Mucosa of descending colon (tissue), 3 donors: Measurements from ENCODE around the gene POLR2I. TPM values are rescaled to one million over a fixed set of nuclear protein-coding genes. Genes with fewer than 3 reads are reported as not detected.

Source experiments
- ATAC-seq: fragments of 200-7000 bp; cut with Tn5 transposase; one replicate; pipeline ENCODE4 v1.9.1; 2020; ENCODE audit warnings: mild to moderate bottlenecking, moderate library complexity
- DNase-seq, 3 donors: peaks; one replicate each; pipeline ENCODE4 v3.0.0-alpha.2; 2020
- H3K36me3 ChIP-seq: fragments of 200-600 bp; one replicate; pipeline ENCODE4 v1.8.0; 2021; ENCODE audit warnings: low read depth, mild to moderate bottlenecking
- H3K4me1 ChIP-seq: fragments of 200-600 bp; one replicate; pipeline ENCODE4 v1.8.0; 2021; ENCODE audit warnings: low read depth, mild to moderate bottlenecking
- H3K4me3 ChIP-seq: fragments of 200-600 bp; one replicate; pipeline ENCODE4 v1.8.0; 2021; ENCODE audit warnings: mild to moderate bottlenecking
- H3K9me3 ChIP-seq: fragments of 200-600 bp; one replicate; pipeline ENCODE4 v1.8.0; 2021; ENCODE audit warnings: mild to moderate bottlenecking
- intact Hi-C, 2 donors: fragments of 100-400 bp; cut with DNase I in 1 of 2; cut with micrococcal nuclease in 1 of 2; formaldehyde crosslinking; loops; one replicate each; pipeline versions ENCODE4 v1.11.0 to v1.11.1; 2022; cut with DNase I, micrococcal nuclease
- total RNA-seq, 3 donors: library from RNA; stranded (reverse); fragmentation: NEBNext Ultra II Directional in 2 of 3; extraction: Animal tissue kit (Norgen Biotek cat#: 25700) in 2 of 3; gene quantifications; one replicate each; pipeline versions ENCODE4 v1.2.1 to v1.2.4, GENCODE V29; 2021 to 2023
- TF ChIP-seq, protein P1 (sequence below): fragments of 200-600 bp; IDR thresholded peaks from one replicate; pipeline ENCODE4 v1.8.0; 2022; ENCODE audit warnings: antibody characterized with exemption, mild to moderate bottlenecking
- donor health status: DM: no; HTN: no; CAD: no; lungs with moderate emphysema.
- donor health status: DM: no; HTN: no; CAD: no.
- donor health status: DM: no; HTN: yes; CAD: no.

Gene POLR2I
- total RNA-seq, 3 donors from 2014 or later, result 42.7 to 66.4 (median 47.4) TPM

DNA sequence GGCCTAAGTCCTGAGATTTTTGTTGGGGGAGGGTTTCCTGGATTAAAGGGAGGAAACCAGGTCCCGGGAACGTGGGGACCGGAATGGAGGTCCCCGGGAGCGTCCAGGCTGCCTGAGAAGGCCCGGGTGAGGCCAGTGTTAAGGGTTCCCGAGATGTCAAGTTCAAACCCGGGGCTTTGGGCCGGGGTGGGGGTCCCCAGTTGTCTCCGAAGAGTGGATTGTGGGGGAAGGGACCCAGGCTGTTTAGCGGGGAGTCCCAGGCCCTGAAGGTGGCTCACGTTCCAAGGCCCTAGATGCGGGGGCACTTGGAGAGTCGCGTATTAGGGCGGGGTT lies 37.3 kb upstream of the POLR2I start:
- no peak overlapping the region for H3K4me3 ChIP-seq
- H3K4me1 ChIP-seq, result no peaks in the 10 kb centered on the region
- DNase-seq, result no peak
- TF ChIP-seq, protein P1, sequence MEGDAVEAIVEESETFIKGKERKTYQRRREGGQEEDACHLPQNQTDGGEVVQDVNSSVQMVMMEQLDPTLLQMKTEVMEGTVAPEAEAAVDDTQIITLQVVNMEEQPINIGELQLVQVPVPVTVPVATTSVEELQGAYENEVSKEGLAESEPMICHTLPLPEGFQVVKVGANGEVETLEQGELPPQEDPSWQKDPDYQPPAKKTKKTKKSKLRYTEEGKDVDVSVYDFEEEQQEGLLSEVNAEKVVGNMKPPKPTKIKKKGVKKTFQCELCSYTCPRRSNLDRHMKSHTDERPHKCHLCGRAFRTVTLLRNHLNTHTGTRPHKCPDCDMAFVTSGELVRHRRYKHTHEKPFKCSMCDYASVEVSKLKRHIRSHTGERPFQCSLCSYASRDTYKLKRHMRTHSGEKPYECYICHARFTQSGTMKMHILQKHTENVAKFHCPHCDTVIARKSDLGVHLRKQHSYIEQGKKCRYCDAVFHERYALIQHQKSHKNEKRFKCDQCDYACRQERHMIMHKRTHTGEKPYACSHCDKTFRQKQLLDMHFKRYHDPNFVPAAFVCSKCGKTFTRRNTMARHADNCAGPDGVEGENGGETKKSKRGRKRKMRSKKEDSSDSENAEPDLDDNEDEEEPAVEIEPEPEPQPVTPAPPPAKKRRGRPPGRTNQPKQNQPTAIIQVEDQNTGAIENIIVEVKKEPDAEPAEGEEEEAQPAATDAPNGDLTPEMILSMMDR, result no peak
- intact Hi-C loops, result no loop called here
- no peaks in the 10 kb centered on the region for H3K9me3 ChIP-seq
- ATAC-seq, result no peak
- H3K36me3 ChIP-seq, result no peaks in the 10 kb centered on the region

DNA sequence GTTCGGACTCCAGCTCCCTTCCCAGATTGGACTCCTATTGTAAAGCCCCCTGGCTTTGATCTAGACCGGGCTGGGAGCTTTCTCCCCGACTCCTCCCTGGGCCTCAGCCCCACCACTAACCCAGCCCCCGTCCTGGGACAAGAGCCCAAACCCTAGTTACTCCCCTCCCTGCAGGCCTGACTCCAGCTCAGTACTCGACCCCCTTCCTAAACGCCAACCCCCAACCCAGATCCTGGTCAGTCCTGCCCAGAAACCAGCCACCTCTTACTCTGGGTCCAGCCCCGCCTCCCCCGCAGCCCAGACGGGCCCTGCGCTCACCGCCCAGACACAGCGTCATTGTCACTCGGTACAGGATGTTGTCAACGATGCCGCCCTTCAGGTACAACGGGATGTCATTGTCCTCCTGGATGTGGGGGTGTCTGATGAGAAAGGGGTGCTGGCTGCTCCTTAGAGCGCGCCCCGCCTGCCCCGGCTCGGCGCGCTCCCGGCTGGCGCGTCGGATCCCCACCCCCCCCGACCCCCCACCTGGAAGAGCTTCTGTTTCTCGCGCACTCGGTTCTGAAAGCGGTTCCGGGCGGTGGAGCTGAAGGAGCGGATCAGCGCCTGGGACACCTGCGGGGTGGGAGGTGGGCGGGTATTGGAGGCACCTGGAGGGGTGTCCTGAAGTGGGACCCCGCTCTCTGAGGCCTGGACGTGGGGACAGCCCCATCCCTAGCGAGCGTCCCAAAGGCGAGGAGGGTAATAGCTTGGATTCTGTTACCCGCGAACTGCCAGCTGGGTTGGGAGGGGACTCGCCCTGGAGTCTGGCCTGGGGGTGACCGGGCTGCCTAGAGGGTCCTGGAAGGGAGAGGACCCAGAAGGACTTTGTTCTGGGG lies 36.7 kb upstream of the POLR2I start:
- peak in 1 of 3 donors; percentile 34 for DNase-seq
- no peaks in the 10 kb centered on the region for H3K4me1 ChIP-seq
- TF ChIP-seq, protein P1, result no peak
- peaks cover 5% of the 10 kb centered on the region for H3K36me3 ChIP-seq
- intact Hi-C loops, result no loop called here
- peak; percentile 41 for ATAC-seq
- H3K9me3 ChIP-seq, result no peaks in the 10 kb centered on the region
- H3K4me3 ChIP-seq, result no peak overlapping the region

DNA sequence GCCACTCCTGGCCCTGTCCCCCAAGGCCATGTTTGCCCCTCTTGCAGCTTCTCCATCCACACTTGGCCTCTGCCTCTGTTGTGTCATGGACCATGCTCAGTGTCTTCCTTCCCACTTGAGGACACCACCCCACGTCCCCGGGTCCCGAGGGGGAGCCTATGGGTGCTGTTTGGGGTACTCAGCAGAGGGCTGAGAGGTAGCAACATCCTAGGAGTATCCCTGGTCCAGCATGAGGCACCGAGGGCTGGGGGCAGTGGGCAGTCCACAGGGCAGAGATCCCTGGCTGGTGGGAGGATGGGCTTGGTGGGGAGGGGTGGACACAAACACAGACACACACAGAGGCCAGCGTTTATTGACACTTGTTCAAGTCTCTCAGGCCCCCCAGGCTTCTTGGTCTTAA lies 35.9 kb upstream of the POLR2I start:
- peaks cover 8% of the 10 kb centered on the region for H3K36me3 ChIP-seq
- TF ChIP-seq, protein P1, result no peak
- intact Hi-C loops, result no loop called here
- H3K4me1 ChIP-seq, result no peaks in the 10 kb centered on the region
- ATAC-seq (no peak), DNase-seq (peak in 1 of 3 donors; percentile 24)
- no peaks in the 10 kb centered on the region for H3K9me3 ChIP-seq
- H3K4me3 ChIP-seq, result no peak overlapping the region

DNA sequence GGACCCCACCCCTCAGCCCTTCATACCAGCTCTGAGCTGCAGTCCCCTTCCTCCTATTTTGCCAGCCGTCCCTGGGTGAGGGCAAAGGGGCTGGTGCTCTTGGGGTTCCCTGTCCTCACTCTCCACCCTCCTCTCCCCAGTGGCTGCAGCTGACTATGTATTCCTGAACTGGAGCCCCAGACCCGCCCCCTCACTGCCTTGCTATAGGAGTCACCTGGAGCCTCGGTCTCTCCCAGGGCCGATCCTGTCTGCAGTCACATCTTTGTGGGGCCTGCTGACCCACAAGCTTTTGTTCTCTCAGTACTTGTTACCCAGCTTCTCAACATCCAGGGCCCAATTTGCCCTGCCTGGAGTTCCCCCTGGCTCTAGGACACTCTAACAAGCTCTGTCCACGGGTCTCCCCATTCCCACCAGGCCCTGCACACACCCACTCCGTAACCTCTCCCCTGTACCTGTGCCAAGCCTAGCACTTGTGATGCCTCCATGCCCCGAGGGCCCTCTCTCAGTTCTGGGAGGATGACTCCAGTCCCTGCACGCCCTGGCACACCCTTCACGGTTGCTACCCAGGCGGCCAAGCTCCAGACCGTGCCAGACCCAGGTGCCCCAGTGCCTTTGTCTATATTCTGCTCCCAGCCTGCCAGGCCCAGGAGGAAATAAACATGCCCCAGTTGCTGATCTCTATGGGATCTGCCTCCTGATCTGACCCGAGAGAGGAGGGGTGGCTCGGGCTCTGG lies 35.2 kb upstream of the POLR2I start:
- no peak overlapping the region for H3K4me3 ChIP-seq
- DNase-seq (peak in 1 of 3 donors; percentile 21), ATAC-seq (no peak)
- TF ChIP-seq, protein P1, result no peak
- H3K36me3 ChIP-seq, result peaks cover 13% of the 10 kb centered on the region
- H3K4me1 ChIP-seq, result no peaks in the 10 kb centered on the region
- intact Hi-C loops, result no loop called here
- H3K9me3 ChIP-seq, result no peaks in the 10 kb centered on the region

DNA sequence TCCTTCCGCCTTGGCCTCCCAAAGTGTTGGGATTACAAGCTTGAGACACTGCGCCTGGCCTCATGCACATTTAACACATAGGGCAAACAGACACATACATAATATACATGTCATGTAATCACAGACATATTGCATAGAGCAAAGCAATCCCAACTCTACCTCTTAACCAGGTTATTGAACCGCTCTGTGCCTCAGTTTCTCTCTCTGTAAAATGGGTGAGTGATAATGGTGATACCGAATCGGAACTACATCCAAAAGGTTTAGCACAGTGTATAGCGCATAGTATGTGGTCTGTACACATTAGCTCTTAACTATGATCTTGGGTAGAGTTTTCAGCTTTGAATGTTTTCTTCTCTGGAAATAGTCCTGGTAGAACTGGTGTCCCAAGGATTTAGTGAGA lies 29.9 kb upstream of the POLR2I start:
- H3K4me1 ChIP-seq, result peaks cover 7% of the 10 kb centered on the region
- ATAC-seq (no peak), DNase-seq (no peak)
- no peaks in the 10 kb centered on the region for H3K9me3 ChIP-seq
- H3K36me3 ChIP-seq, result peaks cover 30% of the 10 kb centered on the region
- H3K4me3 ChIP-seq, result no peak overlapping the region
- TF ChIP-seq, protein P1, result no peak
- intact Hi-C loops, result no loop called here
